Measurements from ENCODE around the gene TAAR9.
"Not testable (repeated sequence)": the region's sequence is repeated elsewhere in the genome, so short reads cannot be mapped to it uniquely, and the experiment has no call there.

TAAR9 gene

GRCh38 chr6:132515386-132515785 lies 22.7 kb upstream of the TAAR9 start:
- TF ChIP-seq CTCF (conservative IDR thresholded peaks at IDR 0.05): no peak
- no peak overlapping the region for H3K27ac ChIP-seq

GRCh38 chr6:132520953-132521352 lies 17.1 kb upstream of the TAAR9 start:
- H3K27ac ChIP-seq: no peak overlapping the region
- TF ChIP-seq CTCF (conservative IDR thresholded peaks at IDR 0.05): no peak

GRCh38 chr6:132524646-132525045 lies 13.4 kb upstream of the TAAR9 start:
- TF ChIP-seq CTCF (conservative IDR thresholded peaks at IDR 0.05): no peak

GRCh38 chr6:132525866-132526265 lies 12.2 kb upstream of the TAAR9 start:
- TF ChIP-seq CTCF (conservative IDR thresholded peaks at IDR 0.05): no peak
- no peak overlapping the region for H3K27ac ChIP-seq

More at GRCh38 chr6:132524646-132525045, 13.4 kb upstream of the TAAR9 start:
- no peak overlapping the region for H3K27ac ChIP-seq

- TF ChIP-seq CTCF (conservative IDR thresholded peaks at IDR 0.05): no peak
- no peak overlapping the region for H3K27ac ChIP-seq
Observed at GRCh38 chr6:132526461-132526860, 11.6 kb upstream of the TAAR9 start.

- no peak overlapping the region for H3K27ac ChIP-seq
- no peak for TF ChIP-seq CTCF (conservative IDR thresholded peaks at IDR 0.05)
Observed at GRCh38 chr6:132527791-132528190, 10.3 kb upstream of the TAAR9 start.

GRCh38 chr6:132530293-132530974 lies 7.6 kb upstream of the TAAR9 start:
- no peak overlapping the region for H3K27ac ChIP-seq
- peak; percentile 80 for TF ChIP-seq CTCF (conservative IDR thresholded peaks at IDR 0.05)

GRCh38 chr6:132534546-132534945 lies 3.5 kb upstream of the TAAR9 start:
- not testable (repeated sequence) for H3K27ac ChIP-seq

All from VCaP (cell line).